Colonic mucosa (tissue), 4 donors: ENCODE measurements around the gene VARS2. TPM values are rescaled to one million over a fixed set of nuclear protein-coding genes. Genes with fewer than 3 reads are reported as not detected.

Experiments used
- DNase-seq: peaks from one replicate; pipeline ENCODE4 v3.0.0-alpha.2; 2020
- H3K27ac ChIP-seq: fragments of 200-600 bp; one replicate; pipeline ENCODE4 v1.8.0; 2021
- H3K27me3 ChIP-seq: fragments of 200-600 bp; one replicate; pipeline ENCODE4 v1.8.0; 2021
- H3K36me3 ChIP-seq: fragments of 200-600 bp; one replicate; pipeline ENCODE4 v1.8.0; 2021
- H3K4me1 ChIP-seq: fragments of 200-600 bp; one replicate; pipeline ENCODE4 v1.8.0; 2021; ENCODE audit warnings: mild to moderate bottlenecking
- H3K4me3 ChIP-seq: fragments of 200-600 bp; one replicate; pipeline ENCODE4 v1.8.0; 2021
- H3K9ac ChIP-seq, 2 donors: one replicate each; pipeline ENCODE4 v1.7.0; 2013; ENCODE audit warnings: control low read depth in 2 of 2, low read depth in 2 of 2, low read length in 2 of 2
- H3K9me3 ChIP-seq: fragments of 200-600 bp; one replicate; pipeline ENCODE4 v1.8.0; 2021
- intact Hi-C: fragments of 100-400 bp; cut with DNase I; formaldehyde crosslinking; loops from one replicate; pipeline ENCODE4 v1.14.1; 2022
- total RNA-seq, 2 donors: library from RNA; stranded (reverse); fragmentation: NEBNext Ultra II Directional in 1 of 2; extraction: Animal tissue kit (Norgen Biotek cat#: 25700) in 1 of 2; gene quantifications; one replicate each; pipeline ENCODE4 v1.2.1, GENCODE V29; 2021
- TF ChIP-seq, protein P1 (sequence below): fragments of 200-600 bp; IDR thresholded peaks from one replicate; pipeline ENCODE4 v1.8.0; 2022; ENCODE audit warnings: antibody characterized with exemption, mild to moderate bottlenecking
- donor health status: healthy.
- donor health status: DM: no; HTN: no; CAD: no.
- donor health status: DM: no; HTN: no; CAD: no.

VARS2 gene
- total RNA-seq, 2 donors from 2014 or later, result 27.5 to 55.6 TPM

- H3K36me3 ChIP-seq, result no peaks in the 10 kb centered on the region
- H3K9me3 ChIP-seq, result no peaks in the 10 kb centered on the region
- peak overlapping the region; percentile 55 for H3K4me3 ChIP-seq
- TF ChIP-seq, protein P1, sequence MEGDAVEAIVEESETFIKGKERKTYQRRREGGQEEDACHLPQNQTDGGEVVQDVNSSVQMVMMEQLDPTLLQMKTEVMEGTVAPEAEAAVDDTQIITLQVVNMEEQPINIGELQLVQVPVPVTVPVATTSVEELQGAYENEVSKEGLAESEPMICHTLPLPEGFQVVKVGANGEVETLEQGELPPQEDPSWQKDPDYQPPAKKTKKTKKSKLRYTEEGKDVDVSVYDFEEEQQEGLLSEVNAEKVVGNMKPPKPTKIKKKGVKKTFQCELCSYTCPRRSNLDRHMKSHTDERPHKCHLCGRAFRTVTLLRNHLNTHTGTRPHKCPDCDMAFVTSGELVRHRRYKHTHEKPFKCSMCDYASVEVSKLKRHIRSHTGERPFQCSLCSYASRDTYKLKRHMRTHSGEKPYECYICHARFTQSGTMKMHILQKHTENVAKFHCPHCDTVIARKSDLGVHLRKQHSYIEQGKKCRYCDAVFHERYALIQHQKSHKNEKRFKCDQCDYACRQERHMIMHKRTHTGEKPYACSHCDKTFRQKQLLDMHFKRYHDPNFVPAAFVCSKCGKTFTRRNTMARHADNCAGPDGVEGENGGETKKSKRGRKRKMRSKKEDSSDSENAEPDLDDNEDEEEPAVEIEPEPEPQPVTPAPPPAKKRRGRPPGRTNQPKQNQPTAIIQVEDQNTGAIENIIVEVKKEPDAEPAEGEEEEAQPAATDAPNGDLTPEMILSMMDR, result no peak
- intact Hi-C loops, result loop anchor here (5.0 kb wide), 1 partner anchor 162 kb away; no protein-coding TSS in a partner anchor
- DNase-seq, result peak; percentile 28
- peak overlapping the region; percentile 80 for H3K27ac ChIP-seq
- peaks cover 3% of the 10 kb centered on the region for H3K4me1 ChIP-seq
- H3K27me3 ChIP-seq, result no peaks in the 10 kb centered on the region
- H3K9ac ChIP-seq, result peak overlapping the region; percentile 76 to 93
These were observed 984 bp downstream of the VARS2 start for GRCh38 chr6:30914854-30915590.

GRCh38 chr6:30915591-30915946, 1.5 kb downstream of the VARS2 start:
- Histone ChIP-seq H3K36me3 (no peaks in the 10 kb centered on the region), H3K27me3 (no peaks in the 10 kb centered on the region), H3K4me1 (peaks cover 3% of the 10 kb centered on the region), H3K27ac (peak overlapping the region; percentile 80), H3K9ac (peak overlapping the region in 1 of 2 donors; percentile 93), H3K4me3 (no peak overlapping the region), H3K9me3 (no peaks in the 10 kb centered on the region)
- peak; percentile 48 for DNase-seq
- TF ChIP-seq, protein P1, result peak; percentile 37
- intact Hi-C loops, result loop anchor here (5.0 kb wide), 1 partner anchor 162 kb away; no protein-coding TSS in a partner anchor

- peaks cover 3% of the 10 kb centered on the region for H3K4me1 ChIP-seq
- H3K9ac ChIP-seq, result no peak overlapping the region
- no peak overlapping the region for H3K4me3 ChIP-seq
- H3K27me3 ChIP-seq, result no peaks in the 10 kb centered on the region
- no peak for DNase-seq
- no peaks in the 10 kb centered on the region for H3K9me3 ChIP-seq
- H3K36me3 ChIP-seq, result peaks cover 5% of the 10 kb centered on the region
- TF ChIP-seq, protein P1, result no peak
- intact Hi-C loops, result loop anchor here (5.0 kb wide), 1 partner anchor 160 kb away; no protein-coding TSS in a partner anchor
- no peak overlapping the region for H3K27ac ChIP-seq
These were observed 3.0 kb downstream of the VARS2 start for GRCh38 chr6:30917041-30917440.

GRCh38 chr6:30917487-30917886, 3.4 kb downstream of the VARS2 start:
- Histone ChIP-seq H3K4me1 (peaks cover 3% of the 10 kb centered on the region), H3K27me3 (no peaks in the 10 kb centered on the region), H3K9ac (no peak overlapping the region), H3K4me3 (no peak overlapping the region), H3K36me3 (peaks cover 5% of the 10 kb centered on the region), H3K9me3 (no peaks in the 10 kb centered on the region), H3K27ac (no peak overlapping the region)
- intact Hi-C loops, result loop anchor here (5.0 kb wide), 1 partner anchor 160 kb away; no protein-coding TSS in a partner anchor
- TF ChIP-seq, protein P1, result no peak
- no peak for DNase-seq

DNA sequence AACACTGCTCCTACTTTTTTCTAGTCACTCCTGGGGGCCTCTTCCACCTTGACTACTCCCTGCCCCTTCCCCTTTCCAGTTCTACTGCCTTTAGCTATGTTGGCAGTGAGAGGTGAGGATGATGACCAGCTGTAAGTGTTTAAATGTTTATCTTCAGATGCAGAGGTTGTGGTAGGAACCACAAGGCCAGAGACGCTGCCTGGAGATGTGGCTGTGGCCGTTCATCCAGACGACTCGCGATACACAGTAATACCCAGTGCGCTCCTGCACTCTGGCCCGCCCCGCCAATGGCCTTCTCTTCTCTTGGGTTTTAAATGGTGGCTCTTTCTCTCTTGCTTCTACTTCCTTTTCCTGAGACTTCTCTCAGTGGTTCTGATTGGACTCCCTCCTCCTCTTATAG, 4.6 kb downstream of the VARS2 start:
- Histone ChIP-seq H3K9me3 (no peaks in the 10 kb centered on the region), H3K9ac (no peak overlapping the region), H3K27me3 (no peaks in the 10 kb centered on the region), H3K27ac (no peak overlapping the region), H3K4me1 (peaks cover 3% of the 10 kb centered on the region), H3K4me3 (no peak overlapping the region), H3K36me3 (peaks cover 5% of the 10 kb centered on the region)
- no peak for DNase-seq
- intact Hi-C loops, result loop anchor here (5.0 kb wide), 1 partner anchor 159 kb away; no protein-coding TSS in a partner anchor
- TF ChIP-seq, protein P1, result no peak
